Esophagus muscularis mucosa (tissue), 3 donors: ENCODE data around the gene RNF175.

Experiments
- CTCF ChIP-seq, 3 experiments: fragments of 200-600 bp in 2 of 3; fragments of 450-650 bp in 1 of 3; sonication (generic) in 2 of 3; IDR thresholded peaks; one replicate each; pipeline ENCODE4 v1.5.1; 2017 to 2019; ENCODE audit warnings: antibody characterized with exemption in 3 of 3, mild to moderate bottlenecking in 2 of 3, moderate library complexity in 1 of 3
- POLR2A ChIP-seq: fragments of 450-650 bp; IDR thresholded peaks from one replicate; pipeline ENCODE4 v1.6.1; 2017; ENCODE audit warnings: antibody characterized with exemption, moderate library complexity, mild to moderate bottlenecking, low read depth
- POLR2AphosphoS5 ChIP-seq, 2 donors: sonication (generic); formaldehyde crosslinking; IDR thresholded peaks; one replicate each; pipeline ENCODE4 v1.6.1; 2017; ENCODE audit warnings: antibody characterized with exemption in 2 of 2

GRCh38 chr4:153706519-153706918 is 53.3 kb downstream of the RNF175 start:
- TF ChIP-seq POLR2A (no peak), CTCF (IDR thresholded peaks at IDR 0.05) (no peak), POLR2AphosphoS5 (IDR thresholded peaks at IDR 0.05) (no peak)
